Skeletal muscle cell (primary cell): Measurements from ENCODE around the gene MPHOSPH10.
A peak's percentile ranks its signal among the peaks of the same experiment; 100 is the strongest.
"Not testable (repeated sequence)": the region's sequence is repeated elsewhere in the genome, so short reads cannot be mapped to it uniquely, and the experiment has no call there.

Experiments
- DNase-seq: peaks from one replicate; pipeline ENCODE4 v3.0.0-alpha.2; 2010; ENCODE audit warnings: low read depth
- H3K4me3 ChIP-seq: 2 replicates; pipeline ENCODE4 v1.5.1; 2011; ENCODE audit warnings: low read depth, mild to moderate bottlenecking, control low read depth, low read length, moderate library complexity

MPHOSPH10 gene

GRCh38 chr2:71120195-71120594 is 10.2 kb upstream of the MPHOSPH10 start:
- no peak overlapping the region for H3K4me3 ChIP-seq
- DNase-seq, result no peak

GRCh38 chr2:71121479-71121878 is 9.0 kb upstream of the MPHOSPH10 start:
- H3K4me3 ChIP-seq, result no peak overlapping the region
- no peak for DNase-seq

- no peak overlapping the region for H3K4me3 ChIP-seq
- DNase-seq, result no peak
These were observed 7.8 kb upstream of the MPHOSPH10 start for GRCh38 chr2:71122387-71123298.

GRCh38 chr2:71125506-71126294 is 4.7 kb upstream of the MPHOSPH10 start:
- H3K4me3 ChIP-seq, result no peak overlapping the region
- DNase-seq, result no peak

- DNase-seq, result no peak
- no peak overlapping the region for H3K4me3 ChIP-seq
These were observed 3.5 kb upstream of the MPHOSPH10 start for GRCh38 chr2:71126957-71127356.

- DNase-seq, result no peak
- H3K4me3 ChIP-seq, result peak overlapping the region; percentile 64
These were observed 1.1 kb upstream of the MPHOSPH10 start for GRCh38 chr2:71129114-71129901.

- DNase-seq, result no peak
- peak overlapping the region; percentile 64 for H3K4me3 ChIP-seq
These were observed 607 bp upstream of the MPHOSPH10 start for GRCh38 chr2:71129902-71130151.

- no peak for DNase-seq
- peak overlapping the region; percentile 64 for H3K4me3 ChIP-seq
These were observed 441 bp downstream of the MPHOSPH10 start for GRCh38 chr2:71130905-71131244.

- not testable (repeated sequence) for DNase-seq
- H3K4me3 ChIP-seq, result peak overlapping the region; percentile 64
These were observed 1.1 kb downstream of the MPHOSPH10 start for GRCh38 chr2:71131387-71132166.

- no peak for DNase-seq
- no peak overlapping the region for H3K4me3 ChIP-seq
These were observed 3.2 kb downstream of the MPHOSPH10 start for GRCh38 chr2:71133603-71134002.

GRCh38 chr2:71136174-71136573 is 5.7 kb downstream of the MPHOSPH10 start:
- H3K4me3 ChIP-seq, result no peak overlapping the region
- DNase-seq, result no peak

GRCh38 chr2:71143782-71144181 is 13.3 kb downstream of the MPHOSPH10 start:
- H3K4me3 ChIP-seq, result no peak overlapping the region
- DNase-seq, result no peak

- no peak for DNase-seq
- no peak overlapping the region for H3K4me3 ChIP-seq
These were observed 18.2 kb downstream of the MPHOSPH10 start for GRCh38 chr2:71148506-71149063.

GRCh38 chr2:71150082-71150816 is 19.8 kb downstream of the MPHOSPH10 start:
- no peak for DNase-seq
- no peak overlapping the region for H3K4me3 ChIP-seq

GRCh38 chr2:71151620-71152019 is 21.2 kb downstream of the MPHOSPH10 start:
- DNase-seq, result no peak

GRCh38 chr2:71153585-71154224 is 23.3 kb downstream of the MPHOSPH10 start:
- no peak for DNase-seq
- no peak overlapping the region for H3K4me3 ChIP-seq

More at GRCh38 chr2:71151620-71152019, 21.2 kb downstream of the MPHOSPH10 start:
- H3K4me3 ChIP-seq, result no peak overlapping the region

GRCh38 chr2:71154279-71154678 is 23.8 kb downstream of the MPHOSPH10 start:
- DNase-seq, result no peak
- H3K4me3 ChIP-seq, result no peak overlapping the region

GRCh38 chr2:71154798-71155197 is 24.4 kb downstream of the MPHOSPH10 start:
- H3K4me3 ChIP-seq, result no peak overlapping the region
- DNase-seq, result no peak
